Activated CD4-positive, CD25-positive, alpha-beta regulatory T cell treated with anti-CD3 and anti-CD28 coated beads, Interleukin-2, amount 50 U/mL, for 24 hours (primary cell): ENCODE data around the gene SLC8A2.
A peak's percentile ranks its signal among the peaks of the same experiment; 100 is the strongest.

Experiments used
- ATAC-seq, 2 donors: fragments of 150-1000 bp; cut with Tn5 transposase; one replicate each; pipeline ENCODE4 v1.10.0; 2021; ENCODE audit warnings: mild to moderate bottlenecking in 1 of 2, moderate library complexity in 1 of 2

The SLC8A2 gene

GRCh38 chr19:47448360-47448727, 23.3 kb downstream of the SLC8A2 start:
- ATAC-seq: no peak

DNA sequence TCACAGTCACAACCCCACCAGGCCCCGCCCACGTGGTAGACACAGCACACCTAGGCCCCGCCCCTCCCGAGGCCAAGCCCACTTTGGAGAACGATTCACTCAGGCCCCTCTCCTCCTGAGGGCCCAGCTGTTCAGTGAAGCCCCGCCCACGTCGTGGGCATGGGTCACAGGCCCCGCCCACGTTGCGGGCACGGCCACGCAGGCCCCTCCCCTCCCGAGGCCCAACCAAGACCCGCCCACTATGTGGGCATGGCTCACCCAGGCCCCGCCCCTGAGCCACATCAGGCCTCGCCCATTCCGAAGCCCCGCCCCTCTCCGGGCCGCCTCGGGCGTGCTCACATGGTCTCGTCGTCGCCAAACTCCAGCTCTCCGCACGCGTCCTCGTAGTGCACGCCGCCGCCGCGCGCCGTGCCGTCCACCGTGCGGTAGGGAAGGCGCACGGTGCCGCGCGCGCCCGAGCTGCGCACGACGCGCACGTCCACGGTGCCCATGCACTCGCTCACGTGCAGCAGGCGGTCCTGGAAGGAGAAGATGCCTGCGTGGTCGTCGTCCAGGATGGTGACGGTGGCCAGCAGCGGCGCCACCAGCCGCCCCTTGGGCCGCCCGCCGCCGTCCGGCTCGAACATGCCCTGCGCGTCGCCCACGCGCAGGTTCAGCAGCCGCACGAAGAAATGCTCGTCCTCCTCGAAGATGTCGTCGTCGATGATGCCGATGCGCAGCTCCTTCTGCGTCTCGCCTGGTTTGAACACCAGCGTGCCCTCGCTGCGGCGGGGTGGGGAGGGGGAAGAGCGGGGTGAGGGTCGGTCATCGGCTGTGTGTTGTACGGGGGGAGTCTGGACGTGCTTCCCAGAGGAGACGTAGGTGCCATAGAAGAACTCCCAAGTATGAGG, 24.0 kb downstream of the SLC8A2 start:
- ATAC-seq: peak; percentile 58 to 60

- ATAC-seq: no peak
These were observed 24.9 kb downstream of the SLC8A2 start for GRCh38 chr19:47446534-47447469.

DNA sequence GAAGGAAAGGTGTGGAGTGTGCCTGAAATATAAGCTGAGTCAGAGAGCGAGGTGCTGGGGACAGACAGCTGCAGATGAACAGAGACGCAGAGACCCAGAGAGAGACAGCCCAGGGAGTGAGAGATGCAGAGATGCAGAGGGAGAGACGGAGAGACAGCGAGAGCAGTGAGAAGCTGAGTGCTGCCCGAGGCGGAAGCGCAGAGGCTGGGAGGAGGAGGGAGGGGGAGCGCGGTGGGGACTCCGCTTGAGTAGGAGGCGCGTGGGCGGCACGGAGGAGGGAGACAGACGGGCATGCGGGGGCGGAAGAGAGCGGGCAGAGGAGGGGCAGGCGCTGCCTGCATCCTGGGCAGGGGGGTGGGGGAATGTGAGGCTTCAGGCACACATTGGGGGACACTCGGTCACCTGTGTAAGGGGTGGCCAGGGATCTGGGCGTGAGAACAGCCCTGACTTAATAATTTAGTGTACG, 25.7 kb downstream of the SLC8A2 start:
- ATAC-seq: peak; percentile 27 to 34

DNA sequence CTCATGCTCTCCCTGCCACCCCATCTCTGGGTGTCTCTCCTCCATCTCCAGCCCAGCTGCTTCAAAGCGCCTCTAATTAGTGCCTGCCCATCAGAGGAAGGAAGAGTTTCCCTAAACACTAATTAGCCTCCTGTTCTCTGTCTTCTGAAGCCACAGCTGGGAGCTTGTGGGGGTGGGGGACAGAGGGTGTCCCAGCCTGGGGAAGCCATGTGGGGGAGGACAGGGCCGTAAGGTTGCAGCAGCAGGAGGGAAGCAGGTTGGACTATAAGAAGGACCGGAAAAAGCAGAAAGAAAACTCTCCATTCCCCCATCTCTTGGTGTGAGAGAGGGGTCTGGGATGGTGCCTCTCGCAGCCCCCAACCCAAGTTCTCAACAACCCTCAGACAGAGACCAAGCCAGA, 26.2 kb downstream of the SLC8A2 start:
- no peak for ATAC-seq

DNA sequence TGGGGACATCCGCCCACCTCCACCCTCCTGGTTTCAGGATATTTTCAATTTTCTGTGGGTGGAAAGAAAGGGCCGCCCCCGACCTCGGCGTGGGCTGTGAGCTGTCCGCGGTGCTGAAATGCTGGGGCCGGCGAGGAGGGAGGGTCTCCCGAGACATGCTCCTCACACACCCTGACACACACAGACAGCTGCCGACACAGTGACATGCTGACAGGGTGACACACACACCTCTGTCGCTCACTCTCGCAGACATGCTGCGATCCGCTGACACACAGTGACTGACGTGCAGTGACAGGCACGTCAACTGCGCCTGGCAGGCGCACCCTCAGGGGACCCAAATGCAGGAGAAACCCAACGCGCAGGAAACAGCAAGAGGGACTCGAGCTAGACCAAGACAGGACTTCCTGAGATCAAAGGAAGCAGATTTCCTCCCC, 27.3 kb downstream of the SLC8A2 start:
- peak; percentile 26 to 44 for ATAC-seq

- ATAC-seq: no peak
These were observed 28.4 kb downstream of the SLC8A2 start for GRCh38 chr19:47443331-47443730.

GRCh38 chr19:47438793-47439220, 32.9 kb downstream of the SLC8A2 start:
- no peak for ATAC-seq

DNA sequence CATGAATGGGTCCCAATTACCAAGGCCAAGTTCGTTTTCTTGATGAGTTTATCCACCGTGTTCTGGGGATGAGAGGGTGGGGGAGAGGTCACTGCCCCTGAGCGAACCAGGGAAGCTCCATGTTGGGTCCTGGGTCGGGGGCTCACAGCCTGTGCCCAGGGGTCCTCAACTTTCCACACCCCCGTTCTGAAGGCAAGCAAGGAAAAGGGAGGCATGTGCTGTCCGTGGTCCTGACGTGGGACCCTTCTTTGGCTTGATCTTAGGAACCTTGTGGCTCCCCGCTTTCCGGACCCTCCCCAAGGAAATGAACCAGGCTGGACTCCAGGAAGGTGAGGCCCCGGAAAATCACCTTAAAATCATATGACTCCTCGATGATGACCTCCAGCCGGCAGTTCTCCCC, 34.2 kb downstream of the SLC8A2 start:
- ATAC-seq: no peak

GRCh38 chr19:47436712-47437401, 34.8 kb downstream of the SLC8A2 start:
- ATAC-seq: peak; percentile 86 to 89

DNA sequence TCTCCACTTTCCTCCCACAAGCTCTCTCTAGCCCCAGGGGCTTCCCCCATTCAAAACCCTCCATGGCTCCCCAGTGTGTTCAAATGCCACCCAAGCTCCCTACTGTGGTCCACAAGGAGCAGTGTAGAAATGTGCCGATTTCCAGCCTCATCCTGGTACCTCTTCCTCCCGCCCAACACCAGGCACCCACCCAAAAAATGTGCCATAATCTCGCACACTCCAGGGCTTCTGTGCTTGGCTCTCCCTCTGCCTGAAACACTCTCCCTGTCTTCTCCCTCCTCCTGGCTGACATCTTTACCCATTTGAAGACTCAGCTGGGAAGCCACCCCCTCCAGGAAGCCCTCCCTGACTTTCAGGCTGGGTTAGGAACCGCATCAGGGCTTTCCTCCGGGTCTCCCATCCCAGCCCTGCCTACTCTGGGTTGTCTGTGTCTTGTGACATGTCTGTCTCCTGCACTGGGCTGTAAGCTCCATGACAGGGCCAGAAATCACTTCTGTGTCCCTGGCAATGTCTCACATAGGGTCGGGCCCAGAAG, 35.7 kb downstream of the SLC8A2 start:
- ATAC-seq: no peak

DNA sequence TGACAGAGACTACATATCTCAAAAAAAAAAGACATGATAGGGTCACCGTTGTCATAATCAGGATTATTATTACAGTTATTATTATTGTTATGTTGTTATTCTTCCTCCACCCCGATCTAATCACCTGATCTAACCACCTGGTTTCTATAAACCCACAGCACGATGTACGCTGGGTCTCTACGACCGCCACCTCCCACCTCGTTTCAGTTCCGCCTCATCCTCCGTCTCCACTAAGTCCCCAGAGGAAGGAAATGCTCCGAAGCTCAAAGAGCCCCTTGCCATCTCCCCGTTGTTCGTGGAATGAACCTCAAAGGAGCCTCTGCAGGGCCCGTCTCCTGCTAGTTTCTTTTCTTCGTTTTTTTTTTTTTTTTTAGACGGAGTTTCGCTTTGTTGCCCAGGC, 36.5 kb downstream of the SLC8A2 start:
- ATAC-seq: peak; percentile 33 to 50

DNA sequence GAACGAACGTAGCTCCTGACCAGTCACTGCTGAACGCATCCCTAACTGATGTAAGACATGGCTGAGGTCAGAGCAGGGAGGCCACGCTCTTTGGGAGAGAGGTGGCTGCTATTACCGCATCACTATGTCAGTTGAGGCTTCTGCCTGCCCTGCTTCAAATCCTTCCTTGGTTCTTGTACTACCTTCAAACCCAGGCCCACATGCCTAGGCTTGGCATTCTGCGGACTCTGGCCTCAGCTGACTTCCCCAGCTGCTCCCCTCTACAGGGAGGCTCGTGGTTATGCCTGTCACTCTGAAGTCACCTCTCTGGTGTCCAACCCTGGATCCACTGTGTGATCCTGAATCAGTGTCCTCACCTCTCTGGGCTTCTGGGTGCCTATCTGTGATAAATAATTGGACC, 37.6 kb downstream of the SLC8A2 start:
- ATAC-seq: no peak

- ATAC-seq: peak in 1 of 2 donors; percentile 24
These were observed 38.6 kb downstream of the SLC8A2 start for GRCh38 chr19:47433121-47433520.

DNA sequence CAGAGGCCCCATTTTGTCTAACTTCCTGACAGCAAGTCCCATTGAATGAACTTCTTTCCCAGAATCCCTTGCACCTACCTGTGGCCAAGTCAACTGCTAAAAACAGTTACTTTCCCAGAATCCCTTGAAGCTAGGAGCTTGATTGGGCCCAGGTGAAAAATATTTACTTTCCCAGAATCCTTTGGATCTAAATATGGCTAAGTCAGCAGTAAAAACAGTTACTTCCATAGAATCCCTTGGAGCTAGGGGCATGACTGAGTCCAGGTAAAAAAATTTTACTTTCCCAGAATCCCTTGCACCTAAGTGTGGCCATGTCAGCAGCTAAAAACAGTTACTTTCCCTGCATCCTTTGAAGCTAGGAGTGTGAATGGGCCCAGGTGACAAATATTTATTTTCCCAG, 39.2 kb downstream of the SLC8A2 start:
- ATAC-seq: no peak

- ATAC-seq: no peak
These were observed 39.6 kb downstream of the SLC8A2 start for GRCh38 chr19:47432091-47432490.

DNA sequence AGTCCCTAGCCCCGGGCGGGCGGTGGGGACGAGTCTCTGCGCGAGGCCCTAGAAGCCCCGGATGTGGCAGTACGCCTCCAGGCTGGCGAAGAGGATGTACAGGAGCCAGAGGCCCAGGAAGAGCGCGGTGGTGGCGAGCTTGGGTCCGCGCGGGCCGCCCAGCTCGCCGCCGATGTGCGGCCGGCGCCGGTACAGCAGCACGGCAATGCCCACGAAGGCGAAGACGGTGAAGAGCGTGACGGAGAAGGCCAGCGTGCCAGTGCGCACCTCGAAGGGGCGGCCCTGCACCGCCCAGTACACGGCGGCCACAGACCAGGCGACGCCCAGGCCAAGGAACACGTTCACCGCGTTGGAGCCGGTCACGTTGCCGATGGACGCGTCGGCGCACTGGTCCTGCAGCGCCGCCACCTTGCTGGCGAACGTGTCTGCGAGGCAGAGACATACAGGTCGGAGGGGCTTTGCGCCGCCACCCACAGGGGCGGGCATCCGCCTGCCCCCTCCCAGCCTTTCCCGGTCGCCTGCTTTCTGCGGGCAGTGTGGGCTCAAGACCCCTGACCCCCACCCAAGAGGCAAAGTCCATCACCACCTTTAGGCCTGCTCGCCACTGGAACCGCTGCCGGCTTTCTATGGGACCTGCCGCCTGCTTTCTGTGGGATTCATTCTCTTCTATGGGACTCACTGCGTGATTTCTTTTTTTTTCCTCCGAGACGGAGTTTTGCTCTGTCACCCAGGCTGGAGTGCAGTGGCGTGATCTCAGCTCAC, 41.5 kb downstream of the SLC8A2 start:
- peak; percentile 15 to 22 for ATAC-seq

- no peak for ATAC-seq
These were observed 42.4 kb downstream of the SLC8A2 start for GRCh38 chr19:47429140-47429793.

DNA sequence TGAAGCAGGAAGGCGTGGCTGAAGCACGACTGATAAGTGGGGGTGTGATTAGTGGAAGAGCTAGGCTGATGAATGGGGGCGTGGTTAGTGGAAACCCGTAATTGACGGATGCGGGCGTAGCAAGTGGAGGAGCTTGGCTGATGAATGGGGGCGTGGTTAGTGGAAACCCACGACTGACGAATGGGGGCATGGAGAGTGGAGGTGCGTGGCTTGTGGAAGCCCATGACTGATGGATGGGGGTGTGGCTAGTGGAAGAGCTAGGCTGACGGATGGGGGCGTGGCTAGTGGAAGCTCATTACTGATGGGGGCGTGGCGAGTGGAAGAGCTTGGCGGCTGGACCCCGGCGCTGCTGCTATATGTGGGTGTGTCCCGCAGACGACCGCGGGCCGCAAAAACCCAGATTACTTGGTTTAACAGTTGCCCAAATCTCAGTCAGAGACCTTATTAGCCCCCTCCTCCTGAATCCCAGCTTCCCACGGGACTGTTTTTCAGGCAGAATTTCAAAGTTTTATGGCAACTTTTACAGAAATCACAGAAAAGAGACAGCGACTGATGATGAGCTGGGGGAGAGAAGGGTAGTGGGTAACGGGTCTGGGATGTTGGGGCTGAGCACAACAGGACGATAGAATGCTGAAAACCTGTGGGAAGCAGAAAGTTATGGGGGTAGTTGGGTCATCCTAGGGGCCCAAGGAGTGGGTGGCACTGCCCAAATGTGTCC, 43.4 kb downstream of the SLC8A2 start:
- ATAC-seq: peak; percentile 85 to 88
